DOHH2 (cell line): ENCODE results near the gene UVRAG.

Experiments used
- H3F3A ChIP-seq: fragments of 200-600 bp; sonication (generic), shearing (Covaris generic); 2 replicates; pipeline ENCODE4 v1.6.0; 2016; ENCODE audit warnings: antibody characterized with exemption, mild to moderate bottlenecking; ENCODE audit not compliant: control insufficient read depth, insufficient read depth
- H3K27ac ChIP-seq: fragments of 200-600 bp; sonication (generic); 2 replicates; pipeline ENCODE4 v1.5.1; 2014; ENCODE audit warnings: low read depth, mild to moderate bottlenecking, low read length, moderate library complexity
- H3K27me3 ChIP-seq: fragments of 200-600 bp; sonication (generic); 2 replicates; pipeline ENCODE4 v1.6.1; 2014; ENCODE audit warnings: mild to moderate bottlenecking, low read length, mixed read lengths; ENCODE audit not compliant: control insufficient read depth
- H3K36me3 ChIP-seq: fragments of 200-600 bp; sonication (generic); 2 replicates; pipeline ENCODE4 v1.6.1; 2014; ENCODE audit warnings: mild to moderate bottlenecking, low read length, moderate library complexity, mixed read lengths; ENCODE audit not compliant: control insufficient read depth
- H3K4me1 ChIP-seq: fragments of 200-600 bp; sonication (generic); 2 replicates; pipeline ENCODE4 v1.6.1; 2014; ENCODE audit warnings: mild to moderate bottlenecking, low read length, mixed read lengths; ENCODE audit not compliant: control insufficient read depth
- H3K4me2 ChIP-seq: fragments of 200-600 bp; sonication (generic); 2 replicates; pipeline ENCODE4 v1.6.0; 2014; ENCODE audit warnings: mild to moderate bottlenecking, low read length, moderate library complexity
- H3K4me3 ChIP-seq: fragments of 200-600 bp; sonication (generic); 2 replicates; pipeline ENCODE4 v1.5.1; 2014; ENCODE audit warnings: mild to moderate bottlenecking, low read length, mixed read lengths
- H3K79me2 ChIP-seq: fragments of 200-600 bp; sonication (generic); 2 replicates; pipeline ENCODE4 v1.6.1; 2014; ENCODE audit warnings: mild to moderate bottlenecking, low read length, mixed read lengths; ENCODE audit not compliant: control insufficient read depth
- H3K9me2 ChIP-seq: fragments of 200-600 bp; sonication (generic); replicated peaks from 2 replicates; pipeline ENCODE4 v1.6.1; 2014; ENCODE audit warnings: mild to moderate bottlenecking, low read length, mixed read lengths; ENCODE audit not compliant: control insufficient read depth
- H3K9me3 ChIP-seq: fragments of 200-600 bp; sonication (generic); 2 replicates; pipeline ENCODE4 v1.6.1; 2014; ENCODE audit warnings: antibody characterized with exemption, low read length, mixed read lengths; ENCODE audit not compliant: control insufficient read depth, insufficient read depth
- H4K20me1 ChIP-seq: fragments of 200-600 bp; sonication (generic); 2 replicates; pipeline ENCODE4 v1.6.0; 2014; ENCODE audit warnings: low read depth, mild to moderate bottlenecking, antibody characterized with exemption, low read length, moderate library complexity; ENCODE audit not compliant: control insufficient read depth, insufficient read depth
- EZH2phosphoT487 ChIP-seq: fragments of 200-600 bp; sonication (generic); IDR thresholded peaks from 2 replicates; pipeline ENCODE4 v1.6.1; 2017; ENCODE audit warnings: borderline replicate concordance, mild to moderate bottlenecking, antibody characterized with exemption, low read length, moderate library complexity, mixed read lengths
- TF ChIP-seq, protein P1 (sequence below): fragments of 200-600 bp; sonication (generic); IDR thresholded peaks from one replicate; pipeline ENCODE4 v1.5.1; 2014; ENCODE audit warnings: antibody characterized with exemption, mild to moderate bottlenecking, low read depth, low read length; ENCODE audit not compliant: poor library complexity, severe bottlenecking

UVRAG gene

DNA sequence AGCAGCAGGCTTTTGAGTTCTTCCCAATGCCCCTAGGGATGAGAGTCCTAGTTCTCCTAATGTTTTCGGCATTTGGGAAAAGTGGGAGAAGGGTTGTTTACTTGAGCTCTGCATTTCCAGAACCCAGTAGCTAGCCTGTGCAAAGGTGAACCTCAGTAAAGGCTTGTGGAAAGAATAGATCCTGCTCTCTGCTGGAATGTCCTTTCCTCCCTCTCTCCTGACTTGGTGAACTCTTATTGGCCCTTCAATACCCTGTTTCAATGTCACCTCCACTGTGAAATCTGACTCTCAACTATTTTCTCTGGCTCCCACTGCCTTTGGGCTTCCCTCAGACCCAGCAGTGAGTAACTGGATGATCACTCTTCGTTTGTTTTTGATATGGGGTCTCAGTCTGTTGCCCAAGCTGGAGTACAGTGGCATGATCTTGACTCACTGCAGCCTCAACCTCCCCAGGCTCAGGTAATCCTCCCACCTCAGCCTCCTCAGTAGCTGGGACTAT lies 2.4 kb upstream of the UVRAG start:
- Histone ChIP-seq H3K4me2 (peak overlapping the region; percentile 75), H3K4me3 (peak overlapping the region; percentile 98)

DNA sequence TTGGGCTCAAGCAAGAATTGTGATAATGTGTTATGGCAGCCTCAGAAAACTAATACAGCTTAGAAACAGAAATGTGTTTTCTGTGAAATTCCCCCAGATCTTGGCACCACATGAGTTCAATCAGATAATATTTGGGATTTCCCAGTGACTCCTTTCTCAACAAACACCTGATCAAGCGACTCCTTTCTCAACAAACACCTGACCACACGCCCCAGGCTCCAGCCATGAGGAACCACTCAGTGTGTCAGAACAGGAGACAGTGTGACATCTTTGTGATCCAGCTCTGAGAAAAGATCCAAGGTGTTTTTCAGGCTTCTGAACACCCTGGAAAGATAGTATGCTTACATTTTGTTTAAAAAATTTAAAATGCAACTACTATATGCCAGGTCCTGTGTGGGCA lies 1.9 kb upstream of the UVRAG start:
- Histone ChIP-seq H3K27ac (peak overlapping the region; percentile 99), H3K79me2 (peaks cover 60% of the 10 kb centered on the region), H3K36me3 (peaks cover 29% of the 10 kb centered on the region), H3K9me2 (no peaks in the 10 kb centered on the region), H3K4me3 (peak overlapping the region; percentile 98), H4K20me1 (no peaks in the 10 kb centered on the region), H3K27me3 (no peaks in the 10 kb centered on the region), H3K4me1 (peaks cover 67% of the 10 kb centered on the region), H3F3A (peaks cover 3% of the 10 kb centered on the region), H3K9me3 (no peaks in the 10 kb centered on the region), H3K4me2 (peak overlapping the region; percentile 75)
- no peak for TF ChIP-seq EZH2phosphoT487
- TF ChIP-seq, protein P1, sequence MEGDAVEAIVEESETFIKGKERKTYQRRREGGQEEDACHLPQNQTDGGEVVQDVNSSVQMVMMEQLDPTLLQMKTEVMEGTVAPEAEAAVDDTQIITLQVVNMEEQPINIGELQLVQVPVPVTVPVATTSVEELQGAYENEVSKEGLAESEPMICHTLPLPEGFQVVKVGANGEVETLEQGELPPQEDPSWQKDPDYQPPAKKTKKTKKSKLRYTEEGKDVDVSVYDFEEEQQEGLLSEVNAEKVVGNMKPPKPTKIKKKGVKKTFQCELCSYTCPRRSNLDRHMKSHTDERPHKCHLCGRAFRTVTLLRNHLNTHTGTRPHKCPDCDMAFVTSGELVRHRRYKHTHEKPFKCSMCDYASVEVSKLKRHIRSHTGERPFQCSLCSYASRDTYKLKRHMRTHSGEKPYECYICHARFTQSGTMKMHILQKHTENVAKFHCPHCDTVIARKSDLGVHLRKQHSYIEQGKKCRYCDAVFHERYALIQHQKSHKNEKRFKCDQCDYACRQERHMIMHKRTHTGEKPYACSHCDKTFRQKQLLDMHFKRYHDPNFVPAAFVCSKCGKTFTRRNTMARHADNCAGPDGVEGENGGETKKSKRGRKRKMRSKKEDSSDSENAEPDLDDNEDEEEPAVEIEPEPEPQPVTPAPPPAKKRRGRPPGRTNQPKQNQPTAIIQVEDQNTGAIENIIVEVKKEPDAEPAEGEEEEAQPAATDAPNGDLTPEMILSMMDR, result no peak

More for the DNA sequence above, 2.4 kb upstream of the UVRAG start:
- H4K20me1 ChIP-seq, result no peaks in the 10 kb centered on the region
- TF ChIP-seq, protein P1, result no peak
- no peak for TF ChIP-seq EZH2phosphoT487
- no peaks in the 10 kb centered on the region for H3K27me3 ChIP-seq
- H3K4me1 ChIP-seq, result peaks cover 68% of the 10 kb centered on the region
- H3K9me3 ChIP-seq, result no peaks in the 10 kb centered on the region
- H3K36me3 ChIP-seq, result peaks cover 24% of the 10 kb centered on the region
- H3K27ac ChIP-seq, result peak overlapping the region; percentile 99
- peaks cover 55% of the 10 kb centered on the region for H3K79me2 ChIP-seq
- H3F3A ChIP-seq, result peaks cover 3% of the 10 kb centered on the region; the same call in 1 of the 2 replicates
- no peaks in the 10 kb centered on the region for H3K9me2 ChIP-seq

DNA sequence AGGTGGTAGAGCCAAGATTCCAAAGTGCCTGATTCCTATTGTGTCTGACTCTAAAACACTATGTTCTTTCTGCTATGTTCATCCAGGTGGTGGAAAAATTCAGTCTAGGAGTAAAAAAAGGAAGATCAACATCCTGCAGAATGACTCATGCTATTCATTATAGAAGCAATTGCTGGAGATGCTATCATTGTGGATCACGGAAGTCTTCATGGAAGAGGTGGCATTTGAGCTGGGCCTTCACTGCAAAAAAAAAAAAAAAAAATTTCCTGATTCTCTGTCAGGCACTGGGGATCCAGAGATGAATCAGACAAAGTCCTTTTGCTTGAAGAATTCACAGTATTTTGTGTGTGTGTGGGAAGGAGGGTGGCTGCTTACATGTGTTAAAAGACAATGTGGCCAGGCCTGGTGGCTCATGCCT lies 1.4 kb upstream of the UVRAG start:
- TF ChIP-seq, protein P1, result no peak
- TF ChIP-seq EZH2phosphoT487, result no peak
- Histone ChIP-seq H3K36me3 (peaks cover 33% of the 10 kb centered on the region), H3K27me3 (no peaks in the 10 kb centered on the region), H3K9me3 (no peaks in the 10 kb centered on the region), H3K4me3 (peak overlapping the region; percentile 98), H3K79me2 (peaks cover 65% of the 10 kb centered on the region), H3F3A (peaks cover 3% of the 10 kb centered on the region), H3K27ac (peak overlapping the region; percentile 99), H3K4me1 (peaks cover 67% of the 10 kb centered on the region), H4K20me1 (no peaks in the 10 kb centered on the region), H3K4me2 (peak overlapping the region; percentile 75), H3K9me2 (no peaks in the 10 kb centered on the region)
